Limb (tissue), 2 donors: Measurements from ENCODE around the gene RPS3.
"Not testable (repeated sequence)": the region's sequence is repeated elsewhere in the genome, so short reads cannot be mapped to it uniquely, and the experiment has no call there.

ENCODE experiments used
- DNase-seq, 2 donors: peaks; one replicate each; pipeline ENCODE4 v3.0.0-alpha.2; 2016; ENCODE audit errors: extremely low spot score in 2 of 2

RPS3 gene

GRCh38 chr11:75399344-75400145, at the start of gene RPS3:
Gene RPS3, plus strand, starts transcription at chr11:75399518. Its CDS starts 30 bp downstream, at chr11:75399548.
- peak; percentile 93 to 94 for DNase-seq

DNA sequence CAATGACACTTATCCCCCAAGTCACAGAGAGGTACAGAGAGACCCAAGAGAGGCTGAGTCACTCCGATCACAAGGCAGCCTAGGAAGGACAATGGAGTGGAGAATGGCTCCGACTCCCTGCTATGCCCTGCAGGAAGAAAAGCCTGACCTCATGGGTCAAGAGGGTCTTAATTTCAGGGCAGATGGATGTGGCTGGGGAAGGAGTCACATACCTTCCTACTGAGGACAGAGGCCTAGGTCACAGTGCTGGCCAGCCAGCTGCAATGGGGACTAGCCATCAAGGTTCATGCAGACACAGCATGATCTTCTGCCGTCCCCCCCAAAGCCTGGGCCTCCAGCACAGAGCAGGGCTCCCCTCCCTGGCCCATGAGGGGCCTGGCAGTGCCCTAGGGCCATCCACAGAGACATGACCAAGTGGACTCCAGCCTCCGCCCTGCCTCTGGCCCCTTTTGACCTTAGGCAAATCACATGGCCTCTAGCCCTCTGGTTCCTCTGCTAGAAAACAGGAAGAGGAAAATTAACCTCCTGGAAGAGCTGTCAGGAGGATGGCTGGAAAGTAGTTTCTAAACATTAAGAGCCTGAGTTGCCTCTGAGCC, 49.7 kb upstream of the RPS3 start:
- no peak for DNase-seq

DNA sequence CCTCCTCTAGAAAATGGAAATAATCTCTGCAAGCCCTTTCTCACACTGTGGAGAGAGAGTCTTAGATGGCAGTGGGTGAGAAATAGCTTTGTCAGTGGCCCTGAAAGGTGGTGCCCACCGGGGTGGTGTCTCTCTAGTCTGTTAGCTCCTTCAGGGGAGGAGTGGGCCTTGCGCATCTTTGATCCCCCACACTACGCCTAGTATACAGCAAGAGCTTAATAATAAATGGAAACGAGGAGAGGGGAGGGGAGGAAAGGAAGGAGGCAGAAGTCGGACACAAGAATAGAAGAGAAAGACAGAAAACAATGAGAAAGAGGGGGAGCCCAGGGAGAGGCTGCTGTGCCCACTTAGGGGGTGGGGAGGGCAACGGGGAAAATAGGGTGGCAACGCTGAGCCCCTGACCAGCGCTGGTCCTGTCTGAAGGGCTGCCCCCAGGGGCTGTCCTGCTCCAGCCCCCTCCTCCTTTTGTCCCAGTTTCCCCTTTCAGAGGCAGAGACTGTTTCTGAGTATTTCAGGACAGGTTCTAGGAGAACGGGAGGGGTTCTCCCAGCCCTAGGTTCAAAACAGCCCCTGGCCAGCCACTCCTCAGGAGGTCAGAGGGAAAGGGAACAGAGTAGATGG, 49.1 kb upstream of the RPS3 start:
- no peak for DNase-seq

DNA sequence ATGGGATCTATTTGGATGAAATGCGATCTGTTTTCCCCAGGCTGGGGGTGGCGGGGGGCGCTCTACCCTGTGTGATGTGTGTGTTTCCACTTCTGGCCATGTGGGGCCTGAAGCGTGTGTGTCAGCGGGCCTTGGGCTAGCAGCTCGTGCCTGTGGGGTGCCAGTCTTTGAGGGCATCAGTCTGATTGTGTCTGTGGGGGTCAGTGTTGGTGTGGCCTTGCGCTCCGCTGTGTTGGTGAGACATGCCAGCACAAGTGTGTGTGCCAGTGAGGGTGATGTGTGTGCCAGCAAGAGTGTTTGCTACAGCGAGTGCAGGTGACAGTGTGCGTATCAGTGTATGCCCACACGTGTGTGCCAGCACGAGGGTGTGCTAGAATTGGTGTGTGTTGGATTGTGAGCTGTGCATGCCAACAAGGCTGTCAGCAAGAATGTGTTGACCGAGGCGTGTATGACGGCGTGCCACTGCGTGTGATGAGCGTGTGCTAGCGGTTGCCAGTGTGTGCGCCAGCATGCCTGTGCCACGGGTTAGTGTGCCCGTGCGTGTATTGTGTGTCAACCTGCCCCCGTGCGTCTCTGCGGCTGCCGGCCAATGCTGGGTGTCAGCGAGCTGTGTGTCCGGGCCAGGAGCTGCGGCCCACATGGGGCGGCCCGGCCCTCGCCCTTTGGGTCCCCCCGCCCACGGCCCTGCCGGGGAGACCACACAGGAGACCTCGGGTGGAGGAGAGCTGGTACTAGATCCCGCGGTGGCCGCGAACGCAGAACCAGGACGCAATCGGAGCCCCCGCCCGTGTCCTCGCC, 48.4 kb upstream of the RPS3 start:
- peak in 1 of 2 donors; percentile 65 for DNase-seq

- DNase-seq, result no peak
Observed at GRCh38 chr11:75351541-75351790, 47.9 kb upstream of the RPS3 start, which contains the start of gene ARRB1. Gene ARRB1, minus strand, starts transcription at chr11:75351661. Its CDS starts 54 bp downstream, at chr11:75351607.

DNA sequence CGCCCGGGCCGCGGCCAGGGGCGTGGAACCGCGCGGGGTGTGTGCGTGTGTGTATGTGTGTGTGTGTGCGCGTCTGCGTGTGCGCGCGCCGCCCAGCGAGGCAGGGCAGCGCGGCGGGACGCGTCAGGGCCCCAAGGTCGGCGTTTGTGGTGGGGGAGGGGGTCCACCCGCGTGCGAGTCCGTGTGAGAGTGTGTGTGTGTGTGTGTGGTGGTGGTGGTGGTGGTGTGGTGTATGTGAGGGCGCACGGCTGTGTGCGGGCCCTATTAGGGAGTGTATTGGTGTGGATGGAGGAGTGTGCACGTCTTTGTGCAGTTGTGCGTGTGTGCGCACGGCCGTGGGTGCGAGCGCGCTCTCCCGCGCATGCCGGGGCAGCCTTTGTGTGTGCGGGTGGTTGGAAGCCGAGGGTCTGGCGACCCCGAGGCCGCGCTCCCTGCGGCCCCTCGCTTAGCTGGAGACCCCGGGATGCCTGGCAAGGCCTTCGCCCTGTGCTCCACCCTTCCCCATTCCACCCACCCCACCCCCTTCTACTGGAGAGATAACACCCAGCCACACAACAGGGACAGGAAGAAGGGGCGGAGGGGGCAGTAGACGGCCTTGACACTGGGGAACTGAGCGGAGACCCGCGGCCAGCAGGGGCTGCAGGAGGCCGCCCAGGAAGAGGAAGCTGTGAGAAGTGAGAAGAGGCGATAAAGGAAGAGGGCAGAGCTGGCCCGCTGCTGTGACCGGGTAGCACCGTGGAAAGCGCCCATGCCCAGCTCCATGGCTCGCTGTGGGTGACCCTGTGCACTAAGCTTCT, 47.3 kb upstream of the RPS3 start:
- DNase-seq, result peak in 1 of 2 donors; percentile 78

GRCh38 chr11:75352588-75353206, 46.6 kb upstream of the RPS3 start:
- no peak for DNase-seq

- DNase-seq, result no peak
Observed at GRCh38 chr11:75355051-75355450, 44.3 kb upstream of the RPS3 start.

- DNase-seq, result no peak
Observed at GRCh38 chr11:75356613-75357012, 42.7 kb upstream of the RPS3 start.

DNA sequence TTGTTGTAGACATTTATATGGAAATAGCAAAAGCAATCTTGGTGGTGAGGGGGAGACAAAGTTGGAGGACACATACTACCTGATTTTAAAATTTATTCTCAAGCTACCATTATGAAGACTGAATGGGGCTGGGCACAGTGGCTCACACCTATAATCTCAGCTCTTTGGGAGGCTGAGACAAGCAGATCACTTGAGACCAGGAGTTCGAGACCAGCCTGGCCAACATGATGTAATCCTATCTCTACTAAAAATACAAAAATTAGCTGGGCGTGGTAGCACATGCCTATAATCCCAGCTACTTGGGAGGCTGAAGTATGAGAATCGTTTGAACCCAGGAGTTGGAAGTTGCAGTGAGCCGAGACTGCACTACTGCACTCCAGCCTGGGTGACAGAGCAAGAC, 37.0 kb upstream of the RPS3 start:
- not testable (repeated sequence) for DNase-seq

- DNase-seq, result no peak
Observed at GRCh38 chr11:75365711-75366181, 33.6 kb upstream of the RPS3 start.

- DNase-seq, result not testable (repeated sequence)
Observed at GRCh38 chr11:75366826-75367225, 32.5 kb upstream of the RPS3 start.

DNA sequence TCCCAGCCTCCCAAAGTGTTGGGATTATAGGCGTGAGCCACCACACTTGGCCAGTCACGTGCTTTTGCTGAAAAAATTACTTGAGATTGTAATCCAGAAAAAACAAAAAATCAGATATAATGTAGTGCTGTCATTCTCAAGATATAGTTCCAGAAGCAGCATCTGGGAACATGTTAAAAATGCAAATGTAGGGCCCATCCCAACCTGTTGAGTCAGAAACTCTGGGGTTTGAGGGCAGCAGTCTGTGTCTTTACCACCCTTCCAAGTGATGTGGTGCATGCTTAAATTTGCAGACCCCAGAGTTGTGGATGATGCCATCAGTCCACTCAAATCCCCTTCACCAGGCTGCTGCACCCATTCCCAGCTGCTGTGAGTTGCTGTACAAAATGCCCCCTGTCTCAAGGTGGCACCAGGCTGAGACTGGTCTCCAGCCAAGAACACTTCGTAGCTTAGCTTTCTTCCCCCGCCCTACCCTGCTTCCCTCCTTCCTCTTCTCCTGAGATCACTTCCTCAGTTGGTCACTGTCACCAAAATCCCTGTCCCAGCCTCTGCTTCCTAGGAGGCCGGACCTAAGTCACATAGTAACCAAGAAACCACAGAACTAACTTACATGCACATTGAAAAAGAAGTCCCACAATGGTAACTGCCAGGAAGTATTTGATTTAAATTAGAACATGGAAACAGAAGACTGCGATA, 29.6 kb upstream of the RPS3 start:
- DNase-seq, result no peak

DNA sequence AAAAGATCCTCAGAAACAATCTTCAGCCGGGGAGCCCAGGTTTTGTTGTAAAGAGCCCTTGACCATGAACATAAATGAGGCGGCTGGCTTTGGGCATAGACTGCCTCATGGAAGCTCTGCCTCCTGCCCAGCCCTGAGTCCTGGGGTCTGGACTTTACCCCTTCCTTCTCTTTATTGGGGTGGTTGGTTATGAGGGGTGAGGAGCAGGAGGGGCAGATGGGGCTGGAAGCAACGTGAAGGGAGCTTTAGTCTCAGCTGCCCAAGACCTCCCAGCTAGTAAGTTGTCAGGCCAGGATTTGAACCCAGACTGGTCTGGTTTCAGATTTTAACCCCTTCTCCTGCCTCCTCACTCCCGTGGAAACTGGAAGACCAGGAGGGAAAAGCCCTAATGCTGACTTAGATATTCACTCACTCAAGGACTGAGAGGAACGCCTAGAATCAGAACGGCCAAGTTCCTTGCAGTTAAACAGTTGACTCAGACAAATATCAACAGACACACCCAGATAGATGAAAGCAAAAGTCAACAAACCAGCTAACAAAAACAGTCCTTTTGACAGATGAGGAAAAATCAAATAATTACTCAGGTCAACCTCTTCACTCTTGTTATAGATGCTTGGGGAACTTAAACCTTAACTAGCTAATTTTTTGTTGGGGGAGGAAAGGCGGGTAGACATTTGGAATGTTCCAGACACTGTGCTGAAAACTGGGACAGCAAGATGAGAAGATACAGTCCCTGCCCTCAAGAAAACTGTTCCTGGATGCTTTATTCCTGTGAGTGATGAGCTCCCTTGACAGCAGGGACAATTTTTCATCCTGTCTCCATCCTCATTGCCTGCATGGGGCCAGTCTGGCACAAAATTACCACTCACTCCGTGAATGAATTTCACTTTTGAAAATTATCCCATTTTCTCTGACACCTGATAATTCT, 27.1 kb upstream of the RPS3 start:
- no peak for DNase-seq

GRCh38 chr11:75373201-75373600, 26.1 kb upstream of the RPS3 start:
- DNase-seq, result no peak

DNA sequence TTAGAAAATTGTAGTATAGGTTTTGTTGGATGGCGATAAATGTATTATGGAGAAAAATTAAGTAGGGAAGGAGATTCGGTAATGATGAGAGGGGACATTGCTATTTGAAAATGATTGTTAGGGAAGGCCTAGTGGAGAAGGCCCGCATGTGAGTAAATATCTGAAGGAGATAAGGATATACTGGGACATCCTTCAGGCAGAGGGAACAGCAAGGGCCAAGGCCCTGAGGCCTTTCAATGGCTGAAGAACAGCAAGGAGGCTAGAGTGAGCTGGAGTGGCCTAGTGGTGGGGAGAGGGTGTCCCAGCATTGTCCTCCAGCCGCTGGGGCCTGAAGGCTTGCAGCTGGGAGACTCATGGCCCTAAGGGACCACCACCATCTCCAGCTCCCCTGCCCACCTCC, 24.7 kb upstream of the RPS3 start:
- DNase-seq, result no peak

GRCh38 chr11:75375626-75376025, 23.7 kb upstream of the RPS3 start:
- DNase-seq, result no peak

GRCh38 chr11:75376175-75376574, 23.1 kb upstream of the RPS3 start:
- DNase-seq, result no peak

DNA sequence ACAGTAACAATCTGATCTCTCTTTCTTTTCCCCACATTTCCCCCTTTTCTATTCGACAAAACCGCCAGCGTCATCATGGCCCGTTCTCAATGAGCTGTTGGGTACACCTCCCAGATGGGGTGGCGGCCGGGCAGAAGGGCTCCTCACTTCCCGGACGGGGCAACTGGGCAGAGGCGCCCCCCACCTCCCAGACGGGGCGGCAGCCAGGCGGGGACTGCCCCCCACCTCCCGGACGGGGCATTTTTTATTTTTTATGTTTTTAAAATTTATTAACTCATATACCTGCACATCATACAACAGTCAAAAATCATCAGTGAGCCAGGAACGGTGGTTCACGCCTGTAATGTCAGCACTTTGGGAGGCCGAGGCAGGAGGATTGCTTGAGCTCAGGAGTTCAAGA, 20.5 kb upstream of the RPS3 start:
- DNase-seq, result not testable (repeated sequence)
